ENCODE measurements around the gene TUBB8. TPM values are rescaled to one million over a fixed set of nuclear protein-coding genes. Genes with fewer than 3 reads are reported as not detected.

The TUBB8 gene
- total RNA-seq (not detected in 2 replicates), polyA plus RNA-seq (0.18 and 0.45 TPM in 2 replicates), polyA minus RNA-seq (not detected in 2 replicates), Bru-seq, nascent RNA (percentile 36 among the genes with signal in this experiment), BruChase-seq, experiment 1, labeled RNA remaining after a 6-hour chase (percentile 42 among the genes with signal in this experiment), BruChase-seq, experiment 2, labeled RNA remaining after a 2-hour chase (percentile 33 among the genes with signal in this experiment)
- 0.03 and 0.08 TPM in 2 replicates for polyA plus RNA-seq (2011; cell fraction: cytosol; rRNA removed)
- 0.52 and 0.58 TPM in 2 replicates for polyA plus RNA-seq (2011; cell fraction: nucleus; rRNA removed)
- not detected in 2 replicates for polyA plus RNA-seq (2012)
- not detected for polyA minus RNA-seq (2011; cell fraction: cytosol; rRNA and poly(A)+ RNA removed)
- polyA minus RNA-seq (2011; cell fraction: nucleus; rRNA and poly(A)+ RNA removed), result 0.43 TPM in 1 of 2 replicates, not detected in the other
- long read RNA-seq, result 0 reads

GRCh38 chr10:48996-49395 lies at the start of gene TUBB8:
TSS of gene TUBB8 (minus strand) at chr10:49296. CDS start at chr10:49238, 58 bp downstream.
- Histone ChIP-seq H3K27ac (ENCODE audit: insufficient read depth, low read depth, low read length) (no peak within 1 kb of the TSS), H3K79me2 (ENCODE audit: control insufficient read depth, insufficient read depth, low read length) (no peaks in the 10 kb centered on the region), H3K9me1 (replicated peaks; ENCODE audit: control insufficient read depth, extremely low read depth, insufficient read depth, low read length) (no peaks in the 10 kb centered on the region), H2AFZ (ENCODE audit: low read depth, low read length) (no peak within 1 kb of the TSS), H3K27me3 (ENCODE audit: control insufficient read depth in 2 of 2, insufficient read depth in 2 of 2, low read length in 2 of 2) (no peaks in the 10 kb centered on the region), H3K9ac (replicated peaks; ENCODE audit: extremely low read depth, insufficient read depth, low read length) (no peak within 1 kb of the TSS), H3K9me3 (replicated peaks; ENCODE audit: control insufficient read depth, insufficient read depth, low read length) (no peaks in the 10 kb centered on the region), H3K4me1 (ENCODE audit: control insufficient read depth, extremely low read depth, insufficient read depth, low read length) (no peaks in the 10 kb centered on the region), H3K36me3 (ENCODE audit: control insufficient read depth in 2 of 2, extremely low read depth in 1 of 2, insufficient read depth in 2 of 2, low read length in 2 of 2) (no peaks in the 10 kb centered on the region), H3K4me3 (replicated peaks in 1 of 3; ENCODE audit: insufficient read depth in 1 of 3, low read depth in 1 of 3, low read length in 3 of 3) (no peak within 1 kb of the TSS), H3K4me2 (ENCODE audit: insufficient read depth, low read length) (no peak within 1 kb of the TSS), H4K20me1 (replicated peaks; ENCODE audit: control insufficient read depth, extremely low read depth, insufficient read depth, low read length) (no peaks in the 10 kb centered on the region)
- no peak for FAIRE-seq
- CTCF ChIA-PET, result no interaction called here
- TF ChIP-seq GATA2 (IDR thresholded peaks at IDR 0.05; ENCODE audit: insufficient read depth, insufficient read length, low read depth, low read length) (no peak), FOS (IDR thresholded peaks at IDR 0.05; ENCODE audit: borderline replicate concordance, insufficient read depth, low read length) (no peak), JUN (IDR thresholded peaks at IDR 0.05; ENCODE audit: borderline replicate concordance, insufficient read depth, insufficient read length, low read depth) (no peak), MYC (IDR thresholded peaks at IDR 0.05; ENCODE audit: low read depth, low read length) (no peak), POLR2A (IDR thresholded peaks at IDR 0.05; ENCODE audit: low read depth, low read length) (no peak), CTCF (IDR thresholded peaks at IDR 0.05; ENCODE audit: extremely low read depth in 1 of 2, insufficient read depth in 1 of 2, low read depth in 1 of 2, low read length in 2 of 2) (no peak), MAX (IDR thresholded peaks at IDR 0.05; ENCODE audit: insufficient read depth, insufficient read length) (no peak), POLR2AphosphoS5 (IDR thresholded peaks at IDR 0.05; ENCODE audit: insufficient read depth, low read depth, low read length) (no peak), EZH2 (IDR thresholded peaks at IDR 0.05; ENCODE audit: borderline replicate concordance, low read depth, low read length, severe bottlenecking) (no peak)
- POLR2A ChIA-PET, result no interaction called here
- no peak for DNase-seq (ENCODE audit: low read depth, low spot score)
- intact Hi-C loops (cut with micrococcal nuclease), result no loop called here
- dilution Hi-C loops (cut with MboI; ENCODE audit: extremely low pct_ligation_motif_present, low sequenced_read_pairs), result no loop called here
- no TSS peak for BruUV-seq (replicated peaks)
